HG02852 (cell line): Measurements from ENCODE around the gene FOXD4L1.
"Not testable (repeated sequence)": the region's sequence is repeated elsewhere in the genome, so short reads cannot be mapped to it uniquely, and the experiment has no call there.

Experiments used
- ATAC-seq: cut with Tn5 transposase; IDR thresholded peaks from one replicate; pipeline ENCODE4 v1.9.1; 2021; ENCODE audit warnings: mild to moderate bottlenecking, moderate library complexity; ENCODE audit not compliant: unreplicated experiment

Gene FOXD4L1

GRCh38 chr2:113521492-113521891 lies 23.0 kb downstream of the FOXD4L1 start:
- not testable (repeated sequence) for ATAC-seq

GRCh38 chr2:113524986-113525385 lies 26.5 kb downstream of the FOXD4L1 start:
- ATAC-seq, result not testable (repeated sequence)

DNA sequence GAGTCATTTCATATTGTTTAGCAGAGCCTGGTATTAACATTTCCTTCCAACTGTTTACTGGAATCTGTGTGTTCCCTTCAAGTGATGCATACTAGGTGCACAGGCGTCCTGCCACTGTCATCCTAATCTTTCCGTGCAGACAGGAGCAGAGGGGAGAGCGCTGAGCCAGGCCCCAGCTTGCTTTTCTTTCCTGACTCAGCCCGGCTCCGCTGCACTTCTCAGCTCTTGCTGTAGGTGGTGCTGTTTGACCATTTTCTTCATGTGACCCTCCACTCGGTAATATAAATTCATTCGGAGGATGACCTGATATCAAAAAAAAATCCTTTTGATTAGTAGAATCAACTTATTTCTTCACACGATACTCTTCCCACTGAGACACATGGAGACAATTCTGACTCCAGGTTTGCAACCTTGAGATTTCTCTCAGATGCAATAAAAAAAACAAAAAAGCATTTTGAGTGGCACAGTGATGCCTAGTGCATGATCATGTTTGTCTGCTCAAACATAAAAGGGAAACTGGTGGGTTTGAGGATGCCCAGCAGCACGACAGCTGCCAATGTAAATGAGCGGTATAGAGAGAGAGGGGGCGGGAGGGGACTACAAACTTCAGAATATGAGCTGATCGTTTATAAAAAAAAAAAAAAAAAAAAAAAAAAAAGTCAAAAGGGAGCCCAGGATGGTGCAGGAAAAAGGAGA lies 29.0 kb downstream of the FOXD4L1 start:
- ATAC-seq, result peak; percentile 87

DNA sequence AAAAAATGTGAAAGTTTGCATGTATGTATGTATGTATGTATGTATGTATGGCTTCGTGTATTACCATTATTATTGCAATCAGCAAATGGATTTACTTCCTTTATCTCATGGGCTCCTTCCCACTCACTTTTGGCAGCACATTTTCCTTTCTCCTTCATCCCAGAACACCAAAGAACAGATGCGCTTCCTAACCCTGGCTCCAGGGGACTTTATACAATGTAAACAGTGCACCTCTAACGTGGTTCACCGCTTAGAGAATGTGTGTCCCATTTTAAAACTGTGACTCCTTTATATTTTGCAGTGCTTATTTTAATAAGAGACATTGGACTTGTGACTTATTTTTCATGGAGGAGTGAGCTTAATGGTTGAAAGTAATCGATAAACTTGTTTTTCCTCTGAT lies 29.7 kb downstream of the FOXD4L1 start:
- not testable (repeated sequence) for ATAC-seq

- ATAC-seq, result not testable (repeated sequence)
These were observed 30.4 kb downstream of the FOXD4L1 start for GRCh38 chr2:113528904-113529303.

- not testable (repeated sequence) for ATAC-seq
These were observed 34.5 kb downstream of the FOXD4L1 start for GRCh38 chr2:113532991-113533390.

DNA sequence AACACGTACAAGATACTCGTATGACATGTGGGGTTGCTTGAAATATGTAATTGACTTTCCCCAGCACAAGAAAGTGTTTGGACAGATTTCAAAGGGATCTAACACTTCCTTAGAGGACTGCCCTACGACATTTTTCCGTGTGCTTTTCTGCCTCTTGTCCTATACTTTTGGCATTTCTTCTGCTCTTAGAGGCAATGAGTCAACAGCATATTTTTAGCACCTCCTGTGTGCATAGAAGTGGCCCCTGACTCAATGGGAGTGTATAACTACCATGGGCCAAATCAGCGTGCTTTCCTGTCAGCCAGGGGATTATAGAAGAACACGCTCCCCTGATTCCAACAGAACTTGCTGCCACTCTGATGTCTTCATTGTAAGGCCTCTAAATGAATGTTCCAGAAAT lies 38.1 kb downstream of the FOXD4L1 start:
- ATAC-seq, result not testable (repeated sequence)

DNA sequence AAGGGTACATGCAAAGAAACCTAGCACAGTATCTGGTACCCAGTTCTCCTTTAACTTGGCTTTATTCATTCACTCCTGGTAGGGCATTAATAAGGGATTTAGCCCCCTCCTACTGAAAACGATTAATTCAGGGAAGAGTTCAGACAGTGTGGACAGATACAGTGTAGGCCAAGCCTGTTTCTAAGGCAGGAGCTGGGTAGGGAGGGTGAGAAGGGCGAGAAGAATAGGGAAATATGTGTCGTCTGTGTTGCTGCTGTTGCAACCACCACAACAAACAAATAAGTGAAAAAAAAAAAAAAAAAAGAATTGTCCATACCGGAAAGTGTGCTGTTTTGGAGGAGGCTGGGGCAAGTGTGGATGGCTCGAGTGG lies 42.4 kb downstream of the FOXD4L1 start:
- ATAC-seq, result not testable (repeated sequence)

DNA sequence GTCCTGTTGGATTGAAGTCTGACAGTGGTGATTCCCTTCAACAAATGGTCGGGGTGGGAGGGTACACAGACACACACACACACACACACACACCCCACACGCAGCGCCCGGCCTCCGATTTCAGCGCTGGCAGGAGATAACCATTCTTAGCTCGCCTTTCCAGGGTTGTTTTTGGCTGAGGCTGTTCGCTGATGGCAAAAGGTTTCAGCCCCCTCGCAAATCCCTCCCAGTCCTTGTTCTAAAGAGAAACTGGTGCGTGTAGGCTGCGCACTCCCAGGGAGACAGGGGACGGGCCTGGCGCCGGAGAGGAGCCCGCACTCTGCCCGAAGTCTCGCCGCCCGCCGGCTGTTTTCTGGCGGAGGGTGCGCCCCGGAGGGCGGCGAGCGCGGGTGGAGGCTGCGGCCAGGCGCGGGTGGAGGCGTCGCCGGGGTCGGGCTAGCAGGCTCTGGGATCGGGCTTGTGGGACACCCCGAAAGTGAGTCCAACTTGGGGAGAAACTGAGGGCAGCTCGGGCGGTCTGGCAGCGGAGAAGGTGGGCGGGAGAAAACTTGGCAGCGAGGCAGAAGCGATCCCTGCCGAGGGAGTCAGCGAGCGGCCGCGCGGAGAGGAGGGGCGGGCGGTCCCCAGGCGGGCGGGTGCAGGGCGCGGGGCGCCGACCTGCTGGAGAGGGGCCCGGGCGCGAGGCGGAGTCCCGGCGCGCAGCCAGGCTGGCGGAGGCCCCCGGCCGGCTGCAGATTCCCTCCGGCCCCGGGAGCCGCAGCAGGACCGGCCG lies 42.9 kb downstream of the FOXD4L1 start:
- ATAC-seq, result not testable (repeated sequence)

GRCh38 chr2:113541976-113542485 lies 43.6 kb downstream of the FOXD4L1 start:
- not testable (repeated sequence) for ATAC-seq

GRCh38 chr2:113542529-113542928 lies 44.1 kb downstream of the FOXD4L1 start:
- ATAC-seq, result not testable (repeated sequence)
